Keratinocyte (primary cell): Measurements from ENCODE around the gene FOXI2. TPM values are rescaled to one million over a fixed set of nuclear protein-coding genes. Genes with fewer than 3 reads are reported as not detected.

Source experiments
- DNase-seq: peaks from one replicate; pipeline ENCODE4 v3.0.0-alpha.2; 2011; ENCODE audit warnings: low read depth, missing footprints, low spot score
- FAIRE-seq: peaks from 2 replicates; lab custom pipeline; 2011; peaks lifted over from hg19 to GRCh38; lab: Jason Lieb, UNC
- H2AFZ ChIP-seq: 2 replicates; pipeline ENCODE4 v1.6.0; 2012; ENCODE audit warnings: low read length, control low read depth, inconsistent platforms; ENCODE audit not compliant: control insufficient read depth
- H3K27ac ChIP-seq: 2 replicates; pipeline ENCODE4 v1.5.1; 2011; ENCODE audit warnings: low read length; ENCODE audit not compliant: control insufficient read depth, insufficient read depth
- H3K27me3 ChIP-seq: 3 replicates; pipeline ENCODE4 v1.6.0; 2011; ENCODE audit warnings: low read length; ENCODE audit not compliant: control insufficient read depth, insufficient read depth; ENCODE audit errors: extremely low read depth
- H3K36me3 ChIP-seq, 2 experiments: 2 replicates in 1 of 2; 3 replicates in 1 of 2; pipeline ENCODE4 v1.5.1; 2011; ENCODE audit warnings: low read length in 2 of 2, mild to moderate bottlenecking in 1 of 2; ENCODE audit not compliant: control insufficient read depth in 2 of 2, insufficient read depth in 2 of 2; ENCODE audit errors: extremely low read depth in 1 of 2
- H3K4me1 ChIP-seq: 3 replicates; pipeline ENCODE4 v1.5.1; 2011; ENCODE audit warnings: low read length; ENCODE audit not compliant: control insufficient read depth, insufficient read depth; ENCODE audit errors: extremely low read depth
- H3K4me2 ChIP-seq: 3 replicates; pipeline ENCODE4 v1.6.0; 2011; ENCODE audit warnings: low read depth, low read length; ENCODE audit not compliant: control insufficient read depth, insufficient read depth; ENCODE audit errors: extremely low read depth
- H3K4me3 ChIP-seq, 3 experiments: fragments of 200-600 bp in 1 of 3; sonication (generic) in 1 of 3; 2 replicates in 2 of 3; 3 replicates in 1 of 3; pipeline ENCODE4 v1.5.1; 2011 to 2016; ENCODE audit warnings: low read length in 3 of 3, mild to moderate bottlenecking in 3 of 3, control low read depth in 2 of 3, inconsistent platforms in 1 of 3, low read depth in 1 of 3, mixed read lengths in 1 of 3, mixed run types in 1 of 3, moderate library complexity in 1 of 3; ENCODE audit not compliant: control insufficient read depth in 2 of 3, insufficient read depth in 2 of 3; ENCODE audit errors: extremely low read depth in 1 of 3
- H3K79me2 ChIP-seq: 2 replicates; pipeline ENCODE4 v1.6.0; 2012; ENCODE audit warnings: low read length; ENCODE audit not compliant: control insufficient read depth, insufficient read depth
- H3K9ac ChIP-seq: 3 replicates; pipeline ENCODE4 v1.6.0; 2011; ENCODE audit warnings: low read length; ENCODE audit not compliant: control insufficient read depth, insufficient read depth; ENCODE audit errors: extremely low read depth
- H3K9me1 ChIP-seq: 3 replicates; pipeline ENCODE4 v1.6.0; 2011; ENCODE audit warnings: low read length; ENCODE audit not compliant: control insufficient read depth, insufficient read depth; ENCODE audit errors: extremely low read depth
- H3K9me3 ChIP-seq: 2 replicates; pipeline ENCODE4 v1.5.1; 2012; ENCODE audit warnings: low read depth, low read length; ENCODE audit not compliant: control insufficient read depth
- H4K20me1 ChIP-seq: 3 replicates; pipeline ENCODE4 v1.6.0; 2011; ENCODE audit warnings: low read length; ENCODE audit not compliant: control insufficient read depth, insufficient read depth; ENCODE audit errors: extremely low read depth
- CTCF ChIP-seq, 3 experiments: IDR thresholded peaks in 1 of 3; conservative IDR thresholded peaks in 1 of 3; optimal IDR thresholded peaks in 1 of 3; 2 replicates in 2 of 3; 3 replicates in 1 of 3; pipeline versions ENCODE3 to v1.5.1; 2011; ENCODE audit warnings: low read length in 3 of 3, mild to moderate bottlenecking in 3 of 3, moderate library complexity in 2 of 3, control low read depth in 1 of 3, inconsistent platforms in 1 of 3; ENCODE audit not compliant: insufficient read depth in 2 of 3; ENCODE audit errors: extremely low read depth in 1 of 3
- EZH2 ChIP-seq: IDR thresholded peaks from one replicate; pipeline ENCODE4 v1.6.1; 2012; ENCODE audit warnings: inconsistent platforms, mild to moderate bottlenecking, low read length, moderate library complexity
- dilution Hi-C: fragments of 300-500 bp; cut with MboI; formaldehyde crosslinking; loops from one replicate; pipeline ENCODE4 v1.7.0; 2020; ENCODE audit warnings: low sequenced_read_pairs; ENCODE audit not compliant: extremely low pct_ligation_motif_present
- polyA plus RNA-seq, 5 experiments: library from polyadenylated mRNA; depleted of rRNA in 3 of 5; stranded (reverse) in 3 of 5; stranded (forward) in 1 of 5; unstranded in 1 of 5; fragments of >200 nt; gene quantifications; 1 replicate in 1 of 5; 2 replicates in 3 of 5; 3 replicates in 1 of 5; pipeline versions ENCODE4 v1.2.1 to v1.2.3, GENCODE V29; 2011 to 2012; ENCODE audit warnings: missing spikeins in 2 of 5, low read depth in 1 of 5, low replicate concordance in 1 of 5

FOXI2 gene
- polyA plus RNA-seq, 1 donor (not counting 4 experiments of a cell fraction or from before 2014, with no cell fraction given): not detected

- no peaks in the 10 kb centered on the region for H3K79me2 ChIP-seq
- peak overlapping the region; percentile 45 for H3K4me2 ChIP-seq
- DNase-seq: no peak
- H3K27ac ChIP-seq: no peak overlapping the region
- H4K20me1 ChIP-seq: no peaks in the 10 kb centered on the region
- no peak overlapping the region for H3K9ac ChIP-seq
- H3K9me3 ChIP-seq: no peaks in the 10 kb centered on the region
- H3K4me1 ChIP-seq: peaks cover 3% of the 10 kb centered on the region
- H2AFZ ChIP-seq: no peak overlapping the region
- H3K36me3 ChIP-seq: no peaks in the 10 kb centered on the region
- no peak overlapping the region for H3K4me3 ChIP-seq
- FAIRE-seq: no peak
- dilution Hi-C loops: no loop called here
- H3K27me3 ChIP-seq: peaks cover 50% of the 10 kb centered on the region
- H3K9me1 ChIP-seq: no peaks in the 10 kb centered on the region
- TF ChIP-seq EZH2 (peak; percentile 38), CTCF (optimal IDR thresholded peaks at IDR 0.05 in 1 of 3, IDR thresholded peaks at IDR 0.05 in 1 of 3, conservative IDR thresholded peaks at IDR 0.05 in 1 of 3; ENCODE audit: extremely low read depth in 1 of 3, insufficient read depth in 2 of 3, low read length in 3 of 3) (no peak)
Observed at GRCh38 chr10:127737563-127738511, 852 bp downstream of the FOXI2 start.

GRCh38 chr10:127738512-127739424, 1.8 kb downstream of the FOXI2 start:
- Histone ChIP-seq H3K4me2 (peak overlapping the region; percentile 45), H4K20me1 (no peaks in the 10 kb centered on the region), H3K27me3 (peaks cover 50% of the 10 kb centered on the region), H3K27ac (no peak overlapping the region), H3K9me3 (no peaks in the 10 kb centered on the region), H3K4me3 (no peak overlapping the region), H3K4me1 (peaks cover 3% of the 10 kb centered on the region), H2AFZ (no peak overlapping the region), H3K36me3 (no peaks in the 10 kb centered on the region), H3K79me2 (no peaks in the 10 kb centered on the region), H3K9ac (no peak overlapping the region), H3K9me1 (no peaks in the 10 kb centered on the region)
- dilution Hi-C loops: no loop called here
- no peak for FAIRE-seq
- DNase-seq: no peak
- no peak for TF ChIP-seq EZH2
- TF ChIP-seq CTCF (optimal IDR thresholded peaks at IDR 0.05 in 1 of 3, IDR thresholded peaks at IDR 0.05 in 1 of 3, conservative IDR thresholded peaks at IDR 0.05 in 1 of 3; ENCODE audit: extremely low read depth in 1 of 3, insufficient read depth in 2 of 3, low read length in 3 of 3): no peak
